SKM-1 treated with dmso at 0.1 percent for 144 hours (cell line): ENCODE data around the gene MYL7.
"Not testable (repeated sequence)": the region's sequence is repeated elsewhere in the genome, so short reads cannot be mapped to it uniquely, and the experiment has no call there.

ENCODE experiments used
- DNase-seq: peaks from one replicate; lab custom pipeline; 2025; ENCODE audit not compliant: unreplicated experiment; lab: John Stamatoyannopoulos, UW

The MYL7 gene

DNA sequence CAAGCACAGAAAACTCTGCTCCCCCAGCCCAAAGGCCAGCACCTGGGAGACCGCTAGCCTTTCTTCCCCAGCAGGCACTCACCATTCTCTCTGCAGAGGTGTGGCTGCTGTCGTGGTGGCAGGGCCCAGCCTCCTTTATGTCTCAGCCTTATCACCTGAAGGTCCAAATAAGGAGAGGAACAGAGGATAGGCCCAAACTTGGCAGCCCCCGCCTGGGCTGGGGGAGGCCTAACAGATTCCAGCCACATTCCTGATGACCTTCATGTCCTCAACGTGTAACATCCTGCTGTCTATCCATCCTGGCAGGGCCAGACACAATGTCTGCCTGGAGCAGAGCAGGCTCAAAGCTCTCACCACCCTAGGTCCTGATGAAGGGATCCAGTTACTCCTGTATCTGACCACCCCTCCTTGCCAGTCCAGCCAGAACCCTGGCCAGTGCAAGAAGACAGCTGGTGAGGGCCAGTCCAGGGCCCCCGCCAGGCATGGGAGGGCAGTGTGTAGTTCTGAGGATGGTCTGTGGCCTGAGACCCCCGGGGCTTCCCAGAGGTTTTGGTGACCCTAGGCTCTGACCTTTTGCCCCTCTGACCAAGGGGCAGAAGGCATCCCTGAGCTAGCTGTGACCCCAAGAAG lies at the start of gene MYL7:
TSS of gene MYL7 (minus strand) at position 112 of the 630 bp plus-strand sequence. CDS start at position 85, 27 bp downstream.
- DNase-seq = no peak

- no peak for DNase-seq
Measured at GRCh38 chr7:44189993-44190872, 49.1 kb upstream of the MYL7 start.

DNA sequence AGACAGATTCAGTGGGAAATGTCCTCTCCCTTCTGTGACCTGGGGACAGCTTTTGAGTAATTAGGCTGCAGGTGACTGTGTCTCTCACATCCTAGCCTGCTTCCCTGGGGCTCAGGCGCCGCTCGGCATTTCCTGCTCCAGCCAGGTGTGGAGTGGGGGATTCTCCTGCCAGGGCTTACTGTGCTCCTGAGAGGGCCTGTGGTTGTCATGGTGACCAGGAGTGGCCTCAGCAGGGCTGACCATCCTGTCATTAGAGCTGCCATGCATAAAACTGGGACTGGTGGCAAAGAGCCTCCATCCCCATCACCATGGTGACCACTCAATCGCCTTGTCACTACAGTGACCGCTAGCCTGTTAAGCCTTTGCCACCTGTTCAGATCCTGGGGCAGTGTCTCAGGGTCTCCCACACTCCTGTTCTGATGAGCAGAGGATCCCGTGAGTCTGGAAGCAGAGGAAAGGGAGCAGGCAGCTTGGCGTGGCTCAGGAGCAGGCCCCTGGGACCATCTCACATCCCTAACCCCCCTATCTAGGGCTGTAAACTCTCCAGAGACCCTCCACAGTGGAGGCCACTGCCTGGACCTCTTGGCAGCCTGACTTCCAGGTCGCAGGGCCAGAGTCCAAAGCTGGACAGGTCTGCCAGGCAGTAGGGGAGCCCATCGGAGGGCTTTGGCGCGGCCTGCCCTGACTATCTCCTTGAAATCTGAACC lies 48.3 kb upstream of the MYL7 start, which contains the start of gene GCK:
TSS of gene GCK (minus strand) at position 154 of the 707 bp plus-strand sequence. CDS start 486 bp downstream, outside the sequence.
- no peak for DNase-seq

DNA sequence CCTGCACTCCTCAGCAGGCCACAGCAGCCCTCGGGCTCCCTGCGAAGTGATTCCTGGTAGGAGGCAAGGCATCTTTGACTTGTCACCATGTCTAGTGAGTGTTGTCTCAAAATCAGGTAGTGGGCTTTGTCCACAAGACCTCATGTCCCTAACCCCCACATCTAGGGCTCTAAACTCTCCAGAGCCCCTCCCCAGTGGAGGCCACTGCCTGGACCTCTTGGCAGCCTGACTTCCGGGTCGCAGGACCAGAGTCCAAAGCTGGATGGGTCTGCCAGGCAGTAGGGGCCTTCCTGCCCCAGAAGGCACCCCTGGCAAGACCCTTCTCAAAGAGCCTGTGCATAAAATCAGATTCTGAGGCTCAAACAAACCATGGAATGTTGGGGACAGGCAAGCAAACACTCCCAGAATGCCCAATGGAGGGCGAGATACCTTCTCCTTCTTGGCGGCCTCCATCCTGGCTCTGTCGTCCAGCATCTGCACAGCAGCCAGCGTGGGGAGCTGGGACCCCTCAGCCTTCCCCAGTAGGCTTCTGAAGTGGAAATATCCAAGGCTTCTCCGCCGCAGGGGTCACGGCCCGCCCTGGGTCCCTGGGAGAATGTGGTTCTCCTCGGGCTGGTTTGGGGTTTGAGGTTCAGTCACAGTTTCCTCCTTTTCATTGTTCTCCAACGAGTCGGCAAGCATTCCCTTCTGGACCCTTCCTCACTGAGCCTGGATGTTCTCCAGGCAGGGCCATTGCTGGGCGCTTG lies 47.5 kb upstream of the MYL7 start:
- DNase-seq = no peak

- no peak for DNase-seq
Measured at GRCh38 chr7:44187636-44188416, 46.7 kb upstream of the MYL7 start.

GRCh38 chr7:44186736-44187135 lies 45.6 kb upstream of the MYL7 start:
- DNase-seq = no peak

DNA sequence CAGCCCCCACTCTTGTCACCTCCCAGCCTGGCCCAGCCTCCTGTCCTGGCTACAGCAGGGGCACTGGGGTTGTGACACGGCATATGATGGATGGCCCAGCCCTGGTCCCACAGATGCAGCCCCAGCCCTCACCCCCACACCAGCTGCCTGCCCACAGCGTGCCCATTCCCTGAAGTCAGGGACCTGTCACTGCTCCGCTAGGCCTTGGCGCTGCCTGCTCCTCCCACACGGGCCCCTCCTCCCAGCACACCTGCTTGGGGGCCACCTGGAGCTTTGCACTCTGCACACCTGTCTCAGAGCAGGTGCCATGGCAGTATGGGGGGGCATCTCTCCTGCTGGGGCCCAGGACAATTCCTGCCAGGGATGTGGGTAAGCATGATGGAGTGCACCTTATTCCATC lies 44.6 kb upstream of the MYL7 start:
- DNase-seq = no peak

DNA sequence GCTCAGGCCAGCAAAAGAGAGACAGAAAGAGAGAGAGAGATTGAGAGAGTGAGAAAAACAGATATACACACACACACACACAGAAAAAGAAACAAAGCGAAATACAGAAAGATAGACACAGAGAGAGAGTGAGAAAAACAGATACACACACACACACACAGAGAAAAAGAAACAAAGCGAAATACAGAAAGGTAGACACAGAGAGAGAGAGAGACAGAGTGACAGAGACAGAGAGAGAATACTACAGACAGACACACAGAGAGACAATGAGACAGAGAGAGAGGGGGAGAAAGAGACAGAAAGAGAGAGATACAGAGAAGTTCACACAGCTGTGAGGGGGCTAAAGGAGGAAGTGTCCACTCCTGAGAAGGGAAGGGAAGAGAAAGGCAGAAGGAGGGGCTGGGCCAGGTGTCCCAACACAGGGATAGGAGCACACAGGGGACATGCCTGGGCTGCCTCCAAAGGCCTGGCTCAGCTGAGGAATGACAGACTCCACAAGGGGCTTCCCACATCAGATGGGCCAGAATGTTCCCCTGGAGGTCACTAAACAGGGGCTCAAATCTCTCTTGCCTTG lies 43.8 kb upstream of the MYL7 start:
- no peak for DNase-seq

- DNase-seq = no peak
Measured at GRCh38 chr7:44184206-44184872, 43.2 kb upstream of the MYL7 start.

- no peak for DNase-seq
Measured at GRCh38 chr7:44183386-44183785, 42.3 kb upstream of the MYL7 start.

DNA sequence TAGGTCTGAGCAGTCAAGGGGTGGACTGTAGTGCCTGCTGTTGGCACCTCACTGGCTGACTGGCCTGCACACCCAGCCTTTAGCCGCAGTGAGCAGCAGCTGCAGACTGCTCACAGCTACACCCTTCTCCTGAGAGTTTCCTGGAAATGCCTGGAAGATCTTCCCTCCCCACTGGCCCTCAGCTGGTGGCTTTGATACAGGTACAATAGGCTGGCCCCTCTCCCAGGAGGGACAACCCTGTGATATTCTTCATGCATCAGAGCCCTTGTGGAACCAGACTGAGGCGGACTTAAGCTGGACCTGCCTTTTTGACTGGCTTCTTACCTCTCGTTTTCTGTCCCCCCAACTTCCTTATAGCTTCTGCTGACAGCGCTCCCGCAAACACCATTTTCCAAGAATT lies 41.7 kb upstream of the MYL7 start:
- no peak for DNase-seq

DNA sequence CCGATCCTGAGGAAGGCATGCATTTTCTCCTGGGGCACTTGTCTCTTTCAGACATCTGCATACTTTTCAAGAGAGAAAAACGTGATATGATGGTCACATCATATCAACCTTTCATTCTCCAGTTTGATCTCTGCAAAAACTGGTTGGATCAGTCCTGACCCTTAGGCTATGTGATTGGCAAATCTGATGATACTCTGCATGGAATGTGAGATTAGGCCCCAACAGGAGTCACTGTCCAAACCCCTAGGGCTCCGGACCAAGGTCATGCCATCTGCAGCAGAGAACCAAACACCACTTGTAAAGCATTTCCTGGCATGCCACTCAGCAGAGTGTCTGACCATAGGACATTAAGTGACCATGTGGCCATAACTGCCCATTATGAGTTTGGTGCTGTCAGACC lies 39.5 kb upstream of the MYL7 start:
- DNase-seq = no peak

GRCh38 chr7:44177570-44178131 lies 36.5 kb upstream of the MYL7 start:
- DNase-seq = no peak

DNA sequence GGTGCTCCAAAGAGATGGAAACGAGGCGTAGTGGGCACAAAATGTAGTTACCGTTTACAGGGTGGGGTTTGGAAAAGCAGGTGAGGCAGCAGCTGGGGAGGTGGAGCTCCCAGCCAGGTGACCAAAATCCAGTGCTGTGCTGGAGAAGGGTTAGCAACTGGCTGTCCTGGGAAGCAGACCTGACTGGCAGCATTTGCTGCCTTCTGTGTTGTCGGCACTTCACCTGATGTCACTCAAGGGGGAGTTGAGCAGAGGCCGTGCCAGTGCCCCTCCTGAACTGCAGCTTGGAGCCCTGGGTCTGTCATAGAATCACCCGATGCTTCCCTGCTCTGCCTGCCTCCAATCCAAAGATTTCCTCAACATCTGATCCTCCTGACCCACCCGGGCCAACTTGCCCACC lies 35.4 kb upstream of the MYL7 start:
- DNase-seq = no peak

DNA sequence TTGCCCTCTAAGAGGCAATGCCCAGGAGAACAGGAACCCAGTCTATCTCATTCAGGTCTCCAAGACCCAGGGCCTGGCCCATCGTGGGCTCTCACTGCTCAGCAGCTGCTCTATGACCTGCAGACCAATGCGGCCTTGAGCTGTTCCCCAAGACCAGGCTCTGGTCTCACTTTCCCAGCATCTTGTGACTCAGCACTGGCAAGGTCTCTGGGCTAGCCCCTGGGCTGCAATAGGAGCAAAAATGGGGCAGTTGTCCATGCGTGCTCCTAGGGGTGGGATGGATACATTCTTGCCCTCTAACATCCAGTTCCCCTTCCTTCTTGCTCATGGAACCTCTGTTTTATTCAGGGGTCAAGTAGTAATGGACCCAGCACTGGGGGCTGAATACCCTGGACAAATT lies 34.6 kb upstream of the MYL7 start:
- no peak for DNase-seq

GRCh38 chr7:44174694-44174948 lies 33.5 kb upstream of the MYL7 start:
- not testable (repeated sequence) for DNase-seq

- DNase-seq = no peak
Measured at GRCh38 chr7:44173911-44174693, 33.0 kb upstream of the MYL7 start.

DNA sequence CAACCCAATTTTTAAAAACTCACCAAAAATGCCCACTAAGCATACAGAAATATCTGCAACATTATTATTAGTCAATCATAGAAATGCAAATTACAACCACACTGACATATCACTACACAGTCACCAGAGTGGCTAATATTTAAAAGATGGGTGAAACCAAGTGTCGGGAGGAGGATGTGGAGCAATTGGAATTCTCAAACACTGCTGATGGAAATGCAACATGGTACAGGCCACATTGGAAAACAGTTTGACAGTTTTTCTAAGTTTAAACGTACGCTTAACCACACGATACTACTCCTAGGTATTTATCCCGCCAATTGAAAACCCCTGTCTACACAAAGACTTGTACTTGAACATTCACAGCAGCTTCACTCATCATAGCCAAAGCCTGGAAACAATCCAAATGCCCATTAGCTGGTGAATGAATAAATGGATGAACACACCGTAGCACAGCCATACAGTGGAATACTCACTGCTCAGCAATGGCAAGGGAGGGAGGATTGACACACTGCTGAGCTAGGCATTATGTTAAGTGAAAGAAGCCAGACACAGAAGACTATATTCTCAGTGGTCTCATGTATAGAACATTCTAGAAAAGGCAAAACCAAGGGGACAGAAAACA lies 31.8 kb upstream of the MYL7 start:
- DNase-seq = no peak
